Ovary (tissue), 3 donors: ENCODE measurements around the gene GUCY1B1.

Source experiments
- CTCF ChIP-seq, 3 donors: fragments of 450-650 bp in 2 of 3; fragments of 200-600 bp in 1 of 3; IDR thresholded peaks; one replicate each; pipeline versions ENCODE4 v1.5.1 to v1.8.0; 2016 to 2022; ENCODE audit warnings: antibody characterized with exemption in 3 of 3, mild to moderate bottlenecking in 1 of 3
- POLR2A ChIP-seq: fragments of 450-650 bp; IDR thresholded peaks from one replicate; pipeline ENCODE4 v1.6.1; 2017; ENCODE audit warnings: antibody characterized with exemption, mild to moderate bottlenecking, moderate library complexity
- donor health status: DM: no; HTN: no; CAD: no.

- TF ChIP-seq POLR2A (no peak), CTCF (IDR thresholded peaks at IDR 0.05) (no peak)
Measured at GRCh38 chr4:155709918-155710317, 48.9 kb upstream of the GUCY1B1 start.
